Inflammatory macrophage treated with lipopolysaccharide for 1 hour (primary cell): ENCODE results near the gene SNRNP25.
"Not testable (repeated sequence)": the region's sequence is repeated elsewhere in the genome, so short reads cannot be mapped to it uniquely, and the experiment has no call there.

Experiments
- DNase-seq, 2 donors: peaks; one replicate each; pipeline ENCODE4 v3.0.0-alpha.2; 2020 to 2022

SNRNP25 gene

GRCh38 chr16:42069-42457 is 11.6 kb upstream of the SNRNP25 start:
- no peak for DNase-seq

- no peak for DNase-seq
Observed at GRCh38 chr16:42691-43090, 10.9 kb upstream of the SNRNP25 start.

GRCh38 chr16:43294-43693 is 10.3 kb upstream of the SNRNP25 start:
- DNase-seq: no peak

DNA sequence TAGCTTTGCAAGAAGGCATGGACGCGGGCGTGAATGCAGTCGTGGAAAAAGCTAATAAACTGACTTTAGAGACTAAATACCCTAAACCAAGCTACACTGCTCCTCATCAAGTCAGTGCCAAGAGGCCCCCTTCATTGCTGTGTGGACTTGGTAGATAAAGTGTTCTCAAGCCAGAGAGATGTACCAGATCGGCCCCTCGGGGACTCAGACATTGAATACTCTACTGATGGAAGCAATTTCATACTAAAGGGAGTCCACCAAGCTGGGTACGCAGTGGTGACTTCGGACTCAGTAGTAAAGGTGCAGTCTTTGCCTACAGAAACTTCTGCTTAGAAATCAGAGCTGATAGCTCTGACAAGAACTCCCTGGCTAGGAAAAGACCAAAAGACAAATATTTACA is 9.0 kb upstream of the SNRNP25 start:
- DNase-seq: no peak

GRCh38 chr16:45454-45853 is 8.2 kb upstream of the SNRNP25 start:
- no peak for DNase-seq

GRCh38 chr16:46510-46909 is 7.1 kb upstream of the SNRNP25 start:
- not testable (repeated sequence) for DNase-seq

DNA sequence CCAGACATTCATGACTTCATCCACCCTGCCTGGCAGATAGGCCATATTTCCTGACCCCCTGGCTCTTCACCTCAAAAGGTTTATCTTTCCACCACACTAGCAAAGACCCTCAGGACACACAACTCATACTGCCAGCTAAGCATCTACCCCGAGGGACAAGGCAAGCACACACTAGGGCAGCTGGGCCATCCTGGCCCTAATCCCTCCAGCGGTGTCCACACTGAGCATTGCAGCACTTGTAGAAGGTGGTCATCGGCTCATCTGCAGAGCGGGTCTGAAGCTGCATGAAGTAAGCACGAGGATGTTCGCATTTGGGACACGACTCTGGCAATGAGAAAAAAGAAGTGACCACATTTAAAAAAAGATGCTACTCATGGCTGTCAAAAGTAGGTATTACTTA is 6.4 kb upstream of the SNRNP25 start:
- no peak for DNase-seq

DNA sequence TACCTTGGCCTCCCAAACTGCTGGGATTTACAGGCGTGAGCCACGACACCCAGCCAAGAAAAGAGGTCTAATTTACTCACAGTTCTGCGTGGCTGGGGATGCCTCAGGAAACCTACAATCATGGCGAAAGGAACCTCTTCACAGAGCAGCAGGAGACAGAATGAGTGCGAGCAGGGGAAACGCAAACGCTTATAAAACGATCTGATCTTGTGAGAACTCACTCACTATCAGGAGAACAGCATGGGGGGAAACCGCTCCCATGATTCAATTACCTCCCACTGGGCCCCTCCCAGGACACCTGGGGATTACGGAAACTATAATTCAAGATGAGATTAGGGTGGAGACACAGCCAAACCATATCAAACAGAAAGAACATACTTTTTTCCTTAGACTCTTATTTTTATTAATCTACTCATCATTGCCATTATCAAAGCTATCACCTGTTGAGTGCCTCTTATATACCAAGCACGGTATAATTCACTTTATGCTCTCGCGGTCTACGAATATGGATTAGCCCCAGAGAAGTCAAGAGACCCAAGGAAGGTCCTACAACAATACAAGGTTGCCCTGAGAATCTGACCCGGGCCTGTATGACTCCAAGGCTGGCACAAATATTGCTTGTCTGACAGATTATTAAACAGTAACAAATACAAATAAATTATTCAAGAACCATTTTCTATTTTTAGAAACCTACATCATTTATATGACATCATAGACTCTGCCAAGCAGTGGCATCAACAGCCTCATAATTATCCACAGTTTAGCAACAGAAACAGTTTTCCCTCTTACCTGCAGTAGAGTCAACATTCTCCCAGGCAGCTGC is 2.6 kb upstream of the SNRNP25 start:
- no peak for DNase-seq

- DNase-seq: no peak
Observed at GRCh38 chr16:54237-54581, 581 bp downstream of the SNRNP25 start.

DNA sequence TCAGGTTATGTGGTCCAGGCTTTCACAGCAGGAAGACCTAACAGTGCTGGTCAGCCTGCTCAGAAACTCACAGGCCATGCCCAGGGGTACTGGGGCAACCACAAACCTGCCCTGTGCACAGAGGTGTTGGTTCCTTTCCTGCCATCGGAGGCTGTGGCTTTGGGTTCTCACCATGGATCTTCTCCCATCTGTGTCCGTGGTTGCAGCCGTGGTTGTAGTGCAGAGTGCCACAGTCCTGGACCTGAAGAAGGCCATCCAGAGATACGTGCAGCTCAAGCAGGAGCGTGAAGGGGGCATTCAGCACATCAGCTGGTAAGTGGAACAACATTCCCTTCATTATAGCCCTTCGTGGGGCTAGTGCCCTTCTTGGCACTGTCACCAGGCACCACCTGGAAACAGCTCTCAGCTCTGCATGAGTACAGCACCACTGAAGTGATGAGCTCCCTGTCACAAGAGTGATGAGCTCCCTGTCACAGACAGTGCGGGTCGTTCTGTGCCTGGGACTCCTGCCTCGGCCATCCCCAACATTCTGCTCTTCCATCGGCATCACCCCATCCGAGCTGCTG is 2.0 kb downstream of the SNRNP25 start:
- DNase-seq: no peak

GRCh38 chr16:56231-56927 is 2.8 kb downstream of the SNRNP25 start:
- no peak for DNase-seq

- DNase-seq: no peak
Observed at GRCh38 chr16:57711-58110, 4.1 kb downstream of the SNRNP25 start.

DNA sequence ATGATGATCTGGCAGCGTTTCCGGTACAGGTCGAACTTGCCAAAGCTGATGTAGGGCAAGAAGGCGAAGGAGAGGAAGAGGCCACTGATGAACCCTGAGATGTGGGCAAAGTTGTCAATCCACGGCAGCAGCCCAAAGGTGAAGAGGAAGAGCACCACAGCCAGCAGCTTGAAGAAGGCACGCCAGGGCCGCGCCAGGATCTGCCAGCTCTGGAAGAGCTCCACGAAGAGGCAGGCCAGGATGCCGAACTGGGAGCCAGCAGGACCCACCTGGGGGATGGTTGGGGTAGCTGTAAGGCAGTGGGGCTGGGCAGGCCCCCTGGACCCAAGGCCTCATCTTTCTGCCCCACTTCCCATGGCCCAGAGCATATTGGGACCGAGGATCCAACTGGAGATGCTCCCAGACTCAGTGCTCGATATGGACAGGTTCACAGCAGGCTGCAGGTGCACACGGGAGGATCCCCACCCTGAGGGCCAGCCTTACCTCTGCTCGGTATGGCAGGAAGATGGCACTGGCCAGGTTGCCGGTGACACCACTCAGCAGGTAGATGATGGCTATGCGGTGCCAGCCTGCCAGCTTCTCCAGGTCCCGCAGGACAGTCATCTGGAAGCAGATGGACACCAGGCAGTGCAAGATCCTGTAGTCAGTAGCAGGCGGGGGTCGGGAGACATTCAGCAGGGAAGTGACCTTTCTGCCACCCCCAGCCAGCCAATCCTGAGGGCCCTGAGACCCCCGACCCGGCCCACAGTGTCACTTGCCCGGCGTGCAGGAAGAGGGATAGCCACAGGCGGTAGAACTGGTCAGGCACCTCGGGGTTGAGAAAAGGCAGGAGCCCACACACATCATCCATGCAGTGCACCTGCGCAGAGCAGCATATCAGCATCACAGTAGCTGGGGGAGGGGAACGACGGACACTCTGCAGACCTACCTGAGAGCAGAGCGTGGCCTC is 5.1 kb downstream of the SNRNP25 start:
- no peak for DNase-seq

DNA sequence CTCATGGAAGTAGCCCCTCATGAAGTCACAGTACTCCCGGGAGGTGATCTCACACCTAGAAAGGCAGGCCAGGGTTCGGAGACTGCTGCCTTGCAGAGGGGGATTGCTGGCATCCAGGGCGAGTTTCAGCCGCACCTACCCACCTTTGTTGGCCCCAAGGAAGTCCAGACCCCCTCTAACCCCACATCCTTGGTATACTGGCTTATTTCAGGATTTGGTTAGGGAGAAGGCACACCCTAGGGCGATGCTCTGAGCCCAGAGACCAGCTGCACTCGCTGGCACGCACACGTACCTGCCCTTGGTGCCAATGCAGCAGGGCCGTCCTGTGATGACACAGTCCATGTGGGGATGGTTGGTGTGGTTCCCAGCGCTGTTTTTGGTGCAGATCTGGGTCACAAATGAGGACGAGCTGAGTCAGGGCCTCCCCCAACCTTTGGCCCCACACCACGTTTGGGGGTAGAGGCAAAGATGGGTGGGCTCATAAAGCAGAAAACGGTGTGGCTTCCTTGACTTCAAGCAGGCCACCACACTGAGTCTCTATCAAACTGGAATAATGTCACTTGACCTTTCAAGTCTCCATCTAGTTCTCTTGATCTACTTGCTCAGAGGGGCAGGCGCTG is 5.9 kb downstream of the SNRNP25 start:
- no peak for DNase-seq

DNA sequence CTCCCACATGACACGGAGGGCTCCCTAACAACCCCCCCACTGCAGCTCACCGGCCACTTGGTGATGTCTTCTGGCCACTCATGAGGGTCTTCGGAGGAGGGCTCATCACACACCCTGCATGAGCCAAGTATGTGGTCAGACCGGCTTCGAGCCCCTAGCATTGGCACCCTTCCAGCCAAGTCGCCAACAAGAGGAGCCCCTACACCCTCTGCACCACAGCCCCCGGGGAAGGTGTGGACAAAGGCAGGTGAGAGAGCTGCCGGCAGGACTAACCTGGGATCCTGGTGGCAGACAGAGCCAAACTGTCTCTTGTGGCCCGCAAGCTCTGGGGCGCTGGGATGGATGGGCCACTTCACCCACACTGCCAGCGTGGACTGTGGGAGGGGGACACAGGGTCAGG is 6.5 kb downstream of the SNRNP25 start:
- DNase-seq: no peak

- no peak for DNase-seq
Observed at GRCh38 chr16:60929-61878, 7.6 kb downstream of the SNRNP25 start.

GRCh38 chr16:61879-62281 is 8.3 kb downstream of the SNRNP25 start:
- no peak for DNase-seq

DNA sequence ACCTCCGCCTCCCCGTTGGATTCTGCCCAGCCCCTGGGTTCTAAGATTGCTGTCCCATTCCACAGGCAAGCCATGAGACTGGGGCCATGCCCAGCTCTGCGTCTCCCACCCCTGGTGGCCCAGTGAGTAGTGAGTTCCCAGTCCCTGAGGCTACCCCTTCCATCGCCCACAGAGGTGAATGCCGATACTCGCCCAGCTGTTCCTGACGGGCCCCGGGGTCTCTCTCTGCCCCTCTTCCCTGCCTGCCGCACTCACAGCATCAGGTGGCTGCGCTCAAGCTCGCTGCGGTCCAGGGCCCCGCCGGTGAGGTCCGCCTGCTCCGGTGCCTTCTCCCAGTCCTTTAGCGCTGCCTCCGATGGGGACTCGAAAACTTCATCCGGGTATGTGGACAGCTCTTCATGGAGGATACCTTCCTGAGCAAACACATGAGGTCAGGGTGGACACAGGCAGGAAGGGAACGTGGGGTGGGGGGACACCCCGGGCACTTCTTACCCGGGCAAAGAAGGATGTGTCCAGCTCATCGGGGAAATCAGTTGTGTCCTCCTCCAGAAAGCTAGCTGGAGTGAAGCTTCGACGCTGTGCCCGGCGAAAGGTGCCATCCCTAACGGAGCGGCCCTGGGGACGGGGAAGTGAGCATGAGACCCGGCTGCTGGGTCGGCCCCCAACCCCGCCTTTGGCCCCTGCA is 8.8 kb downstream of the SNRNP25 start:
- no peak for DNase-seq

DNA sequence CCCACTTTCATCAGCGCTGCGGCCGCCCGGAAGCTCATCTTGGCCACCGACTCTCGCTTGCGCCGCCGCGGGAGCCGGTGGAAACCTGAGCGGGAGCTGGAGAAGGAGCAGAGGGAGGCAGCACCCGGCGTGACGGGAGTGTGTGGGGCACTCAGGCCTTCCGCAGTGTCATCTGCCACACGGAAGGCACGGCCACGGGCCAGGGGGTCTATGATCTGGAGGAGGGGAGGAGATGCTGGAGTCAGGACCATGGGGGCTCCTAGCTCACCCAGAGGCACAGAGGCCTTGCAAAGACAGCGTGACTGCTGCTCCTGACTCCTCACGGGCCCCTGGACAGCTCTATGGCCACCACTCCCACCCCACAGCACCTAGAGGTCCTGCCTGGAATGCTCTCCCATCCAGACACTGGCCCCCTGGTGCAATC is 9.4 kb downstream of the SNRNP25 start:
- no peak for DNase-seq

GRCh38 chr16:63466-63865 is 9.8 kb downstream of the SNRNP25 start:
- no peak for DNase-seq
